Measurements from ENCODE around the gene LRG1.
"Not testable (repeated sequence)": the region's sequence is repeated elsewhere in the genome, so short reads cannot be mapped to it uniquely, and the experiment has no call there.

LRG1 gene

DNA sequence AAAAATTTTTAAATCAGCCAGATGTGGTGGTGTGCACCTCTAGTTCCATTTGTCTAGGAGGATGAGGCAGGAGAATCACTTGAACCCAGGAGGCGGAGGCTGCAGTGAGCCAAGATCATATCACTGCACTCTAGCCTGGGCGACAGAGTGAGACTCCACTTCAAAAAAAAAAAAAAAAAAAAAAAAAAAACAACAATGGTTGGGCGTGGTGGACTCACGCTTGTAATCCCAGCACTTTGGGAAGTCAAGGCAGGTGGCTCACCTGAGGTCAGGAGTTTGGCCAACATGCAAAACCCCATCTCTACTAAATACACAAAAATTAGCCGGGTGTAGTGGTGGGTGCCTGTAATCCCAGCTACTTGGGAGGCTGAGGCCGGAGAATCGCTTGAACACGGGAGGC is 12.5 kb downstream of the LRG1 start:
- DNase-seq (ENCODE audit: low read depth), result not testable (repeated sequence)

DNA sequence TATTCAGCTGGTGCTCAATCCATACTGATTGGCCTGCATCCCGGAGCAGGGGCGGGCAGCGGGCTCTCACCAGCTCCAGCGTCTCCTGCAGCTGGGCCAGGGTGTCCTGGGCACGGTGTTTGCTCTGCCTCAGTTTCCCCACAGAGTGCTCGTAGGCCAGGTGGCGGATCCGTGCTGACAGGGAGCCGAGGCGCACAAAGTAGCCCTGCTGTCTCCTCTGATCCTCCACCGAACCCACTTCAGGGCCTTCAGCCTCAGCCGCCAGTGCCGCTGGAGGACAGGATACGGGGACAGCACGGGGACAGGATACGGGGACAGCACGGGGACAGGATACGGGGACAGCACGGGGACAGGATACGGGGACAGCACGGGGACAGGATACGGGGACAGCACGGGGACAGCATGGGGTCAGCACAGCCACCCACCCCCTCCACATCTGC is 14.3 kb downstream of the LRG1 start:
- no peak for DNase-seq (ENCODE audit: low read depth)

DNA sequence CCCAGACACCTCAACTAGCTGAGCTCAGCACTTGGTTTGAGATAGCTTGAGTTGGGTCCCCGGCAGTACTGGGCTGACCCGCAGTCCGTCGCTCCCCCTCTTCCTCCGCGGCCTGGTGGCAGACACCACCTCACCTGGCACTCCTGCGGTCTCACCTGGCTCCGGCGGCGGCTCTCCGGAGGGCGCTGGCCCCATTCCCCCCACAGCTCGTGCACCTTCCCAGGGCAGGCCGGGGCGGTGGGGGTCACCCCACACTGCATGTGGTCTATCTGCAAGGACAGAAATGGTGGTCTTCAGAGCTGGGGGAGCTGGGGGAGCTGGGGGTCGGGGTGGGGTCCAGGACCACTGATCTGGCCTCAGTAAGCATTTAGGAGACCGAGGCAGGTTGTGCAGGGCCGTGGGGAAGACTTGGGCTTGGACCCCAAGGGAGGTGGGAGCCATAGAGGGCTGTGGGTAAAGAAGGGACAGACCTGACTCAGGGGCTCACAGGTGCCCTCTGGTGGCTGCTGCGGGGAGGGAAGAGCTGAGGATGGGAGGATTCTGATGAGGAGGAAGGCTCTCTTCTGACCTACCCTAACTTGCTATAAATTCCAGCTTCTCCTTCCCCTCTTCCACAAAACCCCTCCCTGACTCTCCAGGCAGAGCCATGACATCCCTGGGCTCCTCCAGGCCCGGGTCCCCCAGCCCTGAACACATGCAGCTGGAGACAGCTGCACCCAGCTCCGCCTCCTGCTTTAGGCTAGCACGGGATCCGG is 14.9 kb downstream of the LRG1 start:
- no peak for DNase-seq (ENCODE audit: low read depth)

DNA sequence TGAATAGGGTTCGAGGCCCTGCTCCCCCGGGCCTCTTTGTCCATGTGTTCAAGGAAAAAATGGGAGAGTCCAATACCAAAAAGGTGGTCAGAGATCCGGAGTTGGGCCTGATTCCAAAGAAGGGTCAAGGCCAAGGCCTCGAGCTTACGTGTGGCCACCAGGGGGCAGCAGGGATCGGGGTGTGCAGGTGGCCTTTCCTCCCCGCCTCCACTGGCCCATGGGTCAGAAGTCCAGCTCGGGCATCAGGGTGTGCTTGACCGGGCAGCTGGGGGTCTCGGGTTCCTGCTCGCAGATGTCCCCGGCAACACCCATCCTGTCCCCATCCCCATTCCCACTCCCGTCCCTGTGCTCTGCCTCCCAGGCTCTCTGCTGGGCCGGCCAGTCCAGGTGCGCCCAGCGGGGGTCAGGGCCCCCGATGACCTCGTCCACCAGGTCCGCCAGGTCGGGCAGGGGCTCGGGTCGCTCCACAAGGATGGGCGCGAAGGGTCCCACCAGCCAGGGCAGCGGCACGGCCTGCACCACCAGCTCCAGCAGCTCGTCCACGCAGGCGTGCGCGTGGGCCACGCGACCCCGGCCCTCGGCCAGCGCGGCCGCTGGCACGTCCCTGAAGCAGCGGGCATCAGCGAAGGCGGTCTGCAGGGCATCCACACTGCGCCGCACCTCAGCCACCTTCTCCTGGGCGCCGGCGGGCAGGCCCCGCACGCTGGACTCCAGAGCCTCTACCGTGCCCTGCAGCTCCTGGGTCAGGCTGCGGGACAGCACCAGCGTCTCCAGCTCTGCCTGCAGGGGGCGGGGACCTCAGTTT is 16.3 kb downstream of the LRG1 start:
- no peak for DNase-seq (ENCODE audit: low read depth)

DNA sequence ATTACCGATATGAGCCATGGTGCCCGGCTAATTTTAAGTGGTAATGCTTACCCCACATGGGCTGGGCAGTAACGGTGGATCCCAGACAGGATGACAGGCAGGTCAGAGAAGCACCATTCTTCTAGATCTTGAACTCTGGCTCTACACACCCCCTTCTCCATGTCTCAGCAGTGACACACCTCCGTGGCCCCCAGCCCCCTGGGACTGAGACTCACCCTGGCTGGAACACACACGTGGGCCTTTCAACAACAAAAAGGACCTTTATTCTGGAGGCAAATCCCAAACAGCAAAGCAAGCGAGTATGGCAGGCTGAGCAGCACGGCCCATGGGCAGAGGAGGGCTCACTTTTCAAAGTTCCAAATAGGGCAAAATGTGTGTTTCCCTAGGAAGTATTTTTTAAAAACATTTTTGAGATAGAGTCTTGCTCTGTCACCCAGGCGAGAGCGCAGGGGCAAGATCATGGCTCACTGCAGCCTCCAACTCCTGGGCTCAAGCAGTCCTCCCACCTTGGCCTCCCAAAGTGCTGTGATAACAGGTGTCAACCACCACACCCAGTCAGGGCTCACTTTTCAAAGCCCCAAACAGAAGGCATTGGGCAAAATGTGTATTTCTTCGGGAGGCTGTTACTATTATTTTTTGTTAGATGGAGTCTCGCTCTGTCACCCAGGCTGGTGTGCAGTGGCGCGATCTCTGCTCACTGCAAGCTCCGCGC is 17.4 kb downstream of the LRG1 start:
- no peak for DNase-seq (ENCODE audit: low read depth)

DNA sequence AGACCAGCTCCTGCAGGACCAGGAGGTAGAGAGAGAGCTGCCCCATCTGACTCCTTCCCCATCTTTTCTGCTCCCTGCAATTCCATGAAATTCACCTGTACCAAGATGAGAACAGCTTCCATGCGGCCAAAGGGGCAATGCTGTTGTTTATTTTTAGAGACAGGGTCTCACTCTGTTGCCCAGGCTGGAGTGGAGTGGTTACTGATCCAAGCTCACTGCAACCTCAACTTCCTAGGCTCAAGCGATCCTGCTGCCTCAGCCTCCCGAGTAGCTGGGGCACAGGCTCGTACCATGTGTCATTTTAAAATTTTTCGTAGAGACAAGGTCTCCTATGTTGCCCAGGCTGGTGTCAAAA is 18.0 kb downstream of the LRG1 start:
- DNase-seq (ENCODE audit: low read depth), result no peak

DNA sequence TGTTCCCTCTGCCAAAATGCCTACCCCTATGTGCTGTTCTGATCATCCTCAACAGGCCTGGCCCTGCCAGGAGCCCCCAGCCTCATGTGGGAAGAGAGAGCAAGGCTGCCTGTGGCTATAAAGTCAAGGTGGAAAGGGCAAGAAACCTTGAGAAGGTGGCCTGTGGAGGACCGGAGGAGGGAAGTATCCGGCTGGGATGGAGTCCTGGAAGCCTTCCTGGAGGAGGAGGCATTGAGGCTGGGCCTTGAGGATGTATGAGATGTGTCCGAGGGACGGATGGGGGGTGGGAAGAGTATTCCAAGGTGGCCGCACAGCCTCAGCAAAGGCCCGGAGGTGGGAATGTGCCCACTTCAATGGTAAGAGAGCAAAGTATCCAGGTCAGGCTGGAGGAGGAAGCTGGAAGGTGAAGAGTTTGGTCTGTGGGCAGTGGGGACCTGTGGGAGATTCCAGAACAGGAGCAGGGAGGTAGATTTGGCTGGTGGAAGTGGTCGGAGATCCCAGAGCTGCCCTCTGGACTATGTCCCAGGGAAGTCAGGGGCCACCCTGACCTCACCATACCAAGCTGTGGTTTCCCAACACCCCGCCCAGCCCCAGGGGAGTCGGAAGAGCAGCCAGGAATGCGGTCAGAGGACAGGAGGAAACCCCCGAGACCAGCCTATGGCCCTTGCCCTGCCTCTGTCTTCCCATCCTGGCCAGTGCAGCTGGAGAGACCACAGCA is 18.5 kb downstream of the LRG1 start:
- DNase-seq (ENCODE audit: low read depth), result no peak

DNA sequence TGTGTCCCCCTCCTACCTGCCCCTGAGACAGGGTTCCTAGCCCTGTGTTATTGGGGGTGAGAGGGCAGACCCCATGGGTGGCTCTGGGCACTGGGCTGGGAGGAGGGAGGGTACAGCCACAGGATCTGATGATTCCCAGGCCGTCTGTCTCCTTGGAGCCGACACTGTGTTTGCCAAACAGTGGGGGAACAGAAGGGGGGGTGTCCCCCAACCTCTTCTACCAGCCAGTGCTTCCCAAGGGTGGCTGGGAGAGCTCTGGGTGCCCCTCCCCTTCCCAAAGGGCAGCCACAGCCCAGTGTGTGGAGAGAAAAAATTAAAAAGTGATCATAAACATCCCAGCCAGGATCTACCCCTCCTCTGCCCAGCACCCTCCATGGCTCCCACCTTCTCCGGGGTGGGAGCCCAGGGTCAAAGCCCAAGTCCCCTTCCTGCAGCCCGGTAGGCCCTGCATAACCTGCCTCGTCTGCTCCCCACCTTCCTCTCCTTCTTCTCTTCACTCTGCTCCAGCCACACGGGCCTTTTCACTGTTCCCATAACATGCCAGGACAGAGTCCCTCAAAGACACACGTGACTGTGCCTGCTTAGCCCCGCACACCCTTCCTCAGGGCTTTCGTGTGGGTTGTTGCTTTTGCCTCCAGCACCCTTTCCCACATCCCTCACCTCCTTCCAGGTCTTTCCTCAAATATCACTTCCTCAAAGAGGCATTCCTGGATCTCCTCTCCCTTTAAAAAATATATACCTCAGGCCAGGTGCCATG is 20.1 kb downstream of the LRG1 start:
- DNase-seq (ENCODE audit: low read depth), result no peak

DNA sequence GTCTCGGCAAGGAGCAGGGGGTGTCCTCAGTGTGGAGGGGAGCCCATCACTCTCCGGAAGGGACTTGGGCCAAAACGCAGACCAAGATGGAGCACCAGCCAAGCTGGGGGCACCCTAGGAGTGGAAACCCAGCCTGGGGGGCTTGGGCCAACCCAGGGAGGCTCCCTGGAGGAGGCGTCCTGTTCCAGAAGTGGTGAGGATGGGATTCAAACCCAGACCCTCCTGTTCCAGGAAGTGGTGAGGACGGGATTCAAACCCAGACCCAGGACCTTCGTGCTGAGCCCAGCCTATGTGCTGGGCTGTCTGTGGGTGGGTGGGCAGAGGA is 20.7 kb downstream of the LRG1 start:
- DNase-seq (ENCODE audit: low read depth), result no peak

DNA sequence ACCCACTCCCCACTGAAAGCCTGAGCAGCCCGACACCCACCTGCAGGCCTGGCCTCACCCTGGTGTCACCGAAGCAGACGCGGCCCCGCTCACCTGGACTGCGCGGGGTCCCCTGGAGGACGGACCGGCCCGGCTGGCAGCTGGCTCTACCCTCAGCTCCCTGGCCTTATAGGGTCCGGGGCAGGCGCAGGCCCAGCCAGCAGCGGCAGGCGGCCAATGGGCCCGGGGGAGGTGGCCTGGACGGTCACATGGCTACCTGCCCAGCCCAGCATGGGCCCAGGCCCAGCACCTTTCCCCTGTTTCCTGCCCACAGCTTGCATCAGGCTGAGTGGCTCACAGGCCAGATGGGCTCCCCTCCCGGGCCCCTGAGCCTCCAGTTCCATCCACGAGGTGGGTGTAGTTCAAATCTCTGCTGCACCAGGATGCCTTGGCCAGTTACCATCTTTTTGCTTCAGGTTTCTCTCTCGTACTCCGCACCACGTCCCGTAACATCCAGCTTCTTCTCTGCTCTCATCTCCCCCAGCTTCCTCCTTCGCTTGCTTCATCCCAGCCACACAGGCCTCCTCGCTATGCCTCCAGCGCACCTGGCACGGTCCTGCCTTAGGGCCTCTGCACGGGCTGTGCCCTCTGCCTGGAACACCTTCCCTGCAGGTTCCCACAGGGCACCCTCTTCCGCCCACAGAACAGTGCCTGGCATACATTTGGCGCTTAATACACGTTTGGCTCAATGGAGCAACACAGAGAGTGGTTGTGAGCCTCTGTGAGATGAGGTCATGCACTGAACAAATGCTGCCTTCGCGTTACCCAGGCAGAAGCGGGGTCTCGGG is 21.3 kb downstream of the LRG1 start, which contains the start of gene PLIN4:
Gene PLIN4, minus strand, starts transcription at position 142 of the 827 bp plus-strand sequence. CDS start 214 bp downstream, outside the sequence.
- DNase-seq (ENCODE audit: low read depth), result no peak

DNA sequence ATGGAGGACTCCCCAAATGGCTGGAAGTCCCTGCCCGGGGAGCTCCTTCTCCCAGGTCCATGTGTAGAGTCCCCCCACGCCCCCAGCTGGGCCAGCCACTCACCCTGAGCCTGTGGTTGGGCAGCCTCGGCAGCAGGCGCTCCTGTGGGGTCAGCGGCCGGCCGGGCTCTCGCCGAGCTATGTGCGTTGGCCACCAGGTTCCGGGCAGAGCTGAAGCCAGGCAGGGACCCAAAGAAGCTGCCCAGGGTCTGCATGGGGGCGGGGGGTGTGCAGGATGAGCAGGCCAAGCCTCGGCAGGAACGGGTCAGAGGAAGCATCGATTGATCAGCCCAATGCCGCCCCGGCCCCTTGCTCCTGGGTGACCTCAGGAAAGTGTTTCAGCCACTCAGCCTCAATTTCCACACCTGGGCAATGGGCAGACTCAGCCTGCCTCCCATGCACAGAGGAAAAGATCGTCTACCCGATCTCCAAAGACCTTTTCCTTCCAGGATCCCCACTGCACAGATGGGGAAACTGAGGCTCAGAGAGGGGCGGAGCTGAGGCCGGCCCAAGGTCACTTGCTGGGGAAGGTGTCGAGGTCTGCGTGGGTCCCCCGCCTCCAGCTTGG is 22.3 kb downstream of the LRG1 start:
- no peak for DNase-seq (ENCODE audit: low read depth)

DNA sequence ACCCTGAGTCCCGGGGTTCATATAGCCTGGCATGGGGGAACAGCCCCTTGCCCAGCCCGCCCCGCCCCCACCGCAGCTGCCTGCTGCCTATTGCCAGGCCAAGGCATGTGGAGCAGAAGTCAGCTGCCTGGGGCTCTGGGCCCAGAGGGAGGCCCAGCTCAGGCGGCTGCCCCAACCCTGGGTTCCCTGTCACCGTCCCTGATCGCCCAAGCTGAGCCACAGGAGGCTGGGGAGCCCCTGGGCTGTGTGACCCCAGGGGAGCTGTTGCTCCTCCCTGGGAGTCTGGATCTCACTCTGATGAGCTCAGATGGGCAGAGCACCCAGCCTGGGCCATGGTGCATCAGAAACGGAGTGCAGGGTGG is 22.9 kb downstream of the LRG1 start:
- DNase-seq (ENCODE audit: low read depth), result no peak

DNA sequence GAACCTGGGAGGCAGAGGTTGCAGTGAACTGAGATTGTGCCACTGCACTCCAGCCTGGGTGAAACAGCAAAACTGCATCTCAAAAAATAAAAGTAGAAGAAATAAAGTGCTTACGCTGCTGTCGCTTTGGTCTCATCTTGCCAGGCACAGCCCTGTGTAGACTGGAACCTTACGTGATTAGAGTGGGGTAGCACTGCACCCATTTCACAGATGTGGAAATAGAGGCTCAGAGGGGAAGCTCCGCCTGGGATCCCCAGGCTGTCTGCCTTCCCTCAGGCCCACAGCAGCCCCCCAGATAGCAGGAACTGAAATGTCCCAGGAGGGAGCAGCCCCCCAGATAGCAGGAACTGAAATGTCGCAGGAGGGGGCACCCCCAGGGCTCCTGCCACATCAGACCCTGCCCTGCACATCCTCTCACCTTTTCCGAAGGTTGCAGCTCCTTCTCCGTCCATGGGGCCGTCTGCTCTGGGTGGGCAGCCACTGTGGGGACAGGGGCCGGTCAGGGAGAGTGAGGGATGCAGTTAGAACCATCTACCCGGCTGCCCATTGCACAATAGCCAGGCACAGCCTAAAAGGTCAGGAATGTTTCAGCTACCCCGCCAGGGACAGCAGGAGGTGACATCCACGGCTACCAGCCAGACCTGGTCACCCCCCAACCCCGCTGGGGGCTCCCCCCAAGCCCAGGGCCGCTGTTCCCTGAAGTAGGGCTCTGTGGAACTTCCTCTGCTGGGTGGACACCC is 23.5 kb downstream of the LRG1 start:
- DNase-seq (ENCODE audit: low read depth), result no peak

DNA sequence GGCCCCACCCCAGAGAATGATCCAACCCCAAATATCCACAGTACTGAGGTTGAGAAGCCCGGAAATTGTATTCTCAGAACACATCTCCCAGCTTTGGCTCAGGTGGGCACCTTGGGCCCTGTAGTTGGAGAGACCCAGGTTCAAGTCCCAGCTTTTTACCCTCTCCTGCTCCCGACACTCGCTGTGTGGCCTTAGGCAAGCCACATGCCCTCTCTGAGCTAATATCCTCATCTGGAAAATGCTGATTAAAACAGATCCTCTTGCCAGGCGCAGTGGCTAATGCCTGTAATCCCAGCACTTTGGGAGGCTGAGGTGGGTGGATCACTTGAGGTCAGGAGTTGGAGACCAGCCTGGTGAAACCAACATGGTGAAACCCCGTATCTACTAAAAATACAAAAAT is 24.1 kb downstream of the LRG1 start:
- no peak for DNase-seq (ENCODE audit: low read depth)

DNA sequence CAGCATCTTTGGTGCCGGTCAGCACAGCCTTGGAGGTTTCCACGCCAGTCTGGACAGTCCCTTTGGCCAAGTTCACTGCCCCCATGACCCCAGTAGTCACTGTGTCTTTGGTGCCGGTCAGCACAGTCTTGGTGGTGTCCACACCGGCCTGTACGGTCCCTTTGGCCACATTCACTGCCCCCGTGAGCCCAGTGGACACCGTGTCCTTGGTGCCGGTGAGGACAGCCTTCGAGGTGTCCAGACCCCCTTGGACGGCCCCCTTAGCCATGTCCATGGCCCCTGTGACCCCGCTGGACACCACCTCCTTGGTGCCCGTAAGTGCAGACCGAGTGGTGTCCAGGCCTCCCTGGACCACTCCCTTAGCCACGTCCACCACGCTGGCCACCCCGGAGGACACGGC is 26.6 kb downstream of the LRG1 start:
- DNase-seq (ENCODE audit: low read depth), result no peak

DNA sequence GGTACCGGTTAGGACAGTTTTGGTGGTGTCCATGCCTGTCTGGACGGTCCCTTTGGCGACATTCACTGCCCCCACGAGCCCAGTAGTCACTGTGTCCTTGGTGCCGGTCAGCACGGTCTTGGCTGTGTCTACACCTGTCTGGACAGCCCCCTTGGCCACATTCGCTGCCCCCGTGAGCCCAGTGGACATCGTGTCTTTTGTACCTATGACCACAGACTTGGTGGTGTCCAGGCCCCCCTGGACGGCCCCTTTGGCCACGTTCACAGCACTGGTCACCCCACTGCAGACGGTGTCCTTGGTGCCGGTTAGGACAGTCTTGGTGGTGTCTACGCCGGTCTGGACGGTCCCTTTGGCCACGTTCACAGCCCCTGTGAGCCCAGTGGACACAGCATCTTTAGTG is 27.8 kb downstream of the LRG1 start:
- DNase-seq (ENCODE audit: low read depth), result no peak

DNA sequence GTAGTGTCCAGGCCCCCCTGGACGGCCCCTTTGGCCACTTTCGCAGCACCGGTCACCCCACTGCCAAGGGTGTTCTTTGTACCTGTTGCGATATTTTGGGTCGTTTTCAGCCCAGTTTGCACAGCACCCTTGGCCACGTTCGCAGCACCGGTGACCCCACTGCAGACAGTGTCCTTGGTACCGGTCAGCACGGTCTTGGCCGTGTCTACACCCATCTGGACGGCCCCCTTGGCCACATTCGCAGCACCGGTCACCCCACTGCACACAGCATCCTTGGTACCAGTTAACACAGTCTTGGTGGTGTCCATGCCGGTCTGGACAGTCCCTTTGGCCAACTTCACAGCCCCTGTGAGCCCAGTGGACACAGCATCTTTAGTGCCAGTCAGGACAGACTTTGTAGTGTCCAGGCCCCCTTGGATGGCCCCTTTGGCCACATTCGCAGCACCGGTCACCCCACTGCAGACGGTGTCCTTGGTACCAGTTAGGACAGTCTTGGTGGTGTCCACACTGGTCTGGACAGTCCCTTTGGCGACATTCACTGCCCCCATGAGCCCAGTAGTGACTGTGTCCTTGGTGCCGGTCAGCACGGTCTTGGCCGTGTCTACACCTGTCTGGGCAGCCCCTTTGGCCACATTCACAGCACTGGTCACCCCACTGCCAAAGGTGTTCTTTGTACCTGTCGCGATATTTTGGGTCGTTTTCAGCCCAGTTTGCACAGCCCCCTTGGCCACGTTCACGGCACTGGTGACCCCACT is 28.4 kb downstream of the LRG1 start:
- no peak for DNase-seq (ENCODE audit: low read depth)

DNA sequence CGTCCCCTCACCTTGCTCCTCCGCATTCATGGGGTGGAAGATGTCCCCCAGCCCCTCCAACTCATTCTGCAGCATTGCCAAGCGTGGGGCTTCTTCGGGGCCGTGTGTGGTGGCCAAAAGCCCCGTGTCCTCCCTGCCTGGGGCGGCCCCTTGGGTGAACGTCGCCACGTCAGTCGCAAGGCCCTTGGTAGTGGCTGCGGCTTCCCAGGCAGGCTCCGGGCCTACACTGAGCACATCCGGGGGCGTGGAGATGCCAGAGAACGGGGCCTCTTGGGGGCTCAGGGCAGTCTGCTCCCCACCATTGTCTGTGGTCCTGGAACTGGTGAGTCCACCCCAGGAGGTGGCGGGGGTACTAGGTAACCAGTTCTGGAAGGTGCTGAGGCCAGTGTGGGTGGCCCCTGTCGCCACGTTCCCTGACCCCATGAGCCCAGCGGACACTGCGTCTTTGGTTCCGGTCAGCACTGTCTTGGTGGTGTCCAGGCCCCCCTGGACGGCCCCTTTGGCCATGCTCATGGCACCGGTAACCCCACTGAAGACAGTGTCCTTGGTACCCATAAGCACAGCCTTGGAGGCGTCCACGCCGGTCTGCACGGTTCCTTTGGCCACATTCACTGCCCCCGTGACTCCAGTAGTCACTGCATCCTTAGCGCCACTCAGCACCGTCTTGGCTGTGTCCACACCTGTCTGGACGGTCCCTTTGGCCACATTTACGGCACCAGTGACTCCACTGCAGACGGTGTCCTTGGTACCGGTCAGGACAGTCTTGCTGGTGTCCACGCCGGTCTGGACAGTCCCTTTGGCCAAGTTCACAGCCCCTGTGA is 29.2 kb downstream of the LRG1 start:
- DNase-seq (ENCODE audit: low read depth), result no peak

All from T-helper 22 cell (primary cell).